CD4-positive, alpha-beta T cell treated with Interleukin-10 for 1 hour (primary cell): ENCODE results near the gene CES3.
"Not testable (repeated sequence)": the region's sequence is repeated elsewhere in the genome, so short reads cannot be mapped to it uniquely, and the experiment has no call there.

Source experiments
- DNase-seq: peaks from one replicate; pipeline ENCODE4 v3.0.0-alpha.2; 2020

CES3 gene

GRCh38 chr16:66947302-66948065, 13.6 kb upstream of the CES3 start:
- DNase-seq = peak; percentile 88

DNA sequence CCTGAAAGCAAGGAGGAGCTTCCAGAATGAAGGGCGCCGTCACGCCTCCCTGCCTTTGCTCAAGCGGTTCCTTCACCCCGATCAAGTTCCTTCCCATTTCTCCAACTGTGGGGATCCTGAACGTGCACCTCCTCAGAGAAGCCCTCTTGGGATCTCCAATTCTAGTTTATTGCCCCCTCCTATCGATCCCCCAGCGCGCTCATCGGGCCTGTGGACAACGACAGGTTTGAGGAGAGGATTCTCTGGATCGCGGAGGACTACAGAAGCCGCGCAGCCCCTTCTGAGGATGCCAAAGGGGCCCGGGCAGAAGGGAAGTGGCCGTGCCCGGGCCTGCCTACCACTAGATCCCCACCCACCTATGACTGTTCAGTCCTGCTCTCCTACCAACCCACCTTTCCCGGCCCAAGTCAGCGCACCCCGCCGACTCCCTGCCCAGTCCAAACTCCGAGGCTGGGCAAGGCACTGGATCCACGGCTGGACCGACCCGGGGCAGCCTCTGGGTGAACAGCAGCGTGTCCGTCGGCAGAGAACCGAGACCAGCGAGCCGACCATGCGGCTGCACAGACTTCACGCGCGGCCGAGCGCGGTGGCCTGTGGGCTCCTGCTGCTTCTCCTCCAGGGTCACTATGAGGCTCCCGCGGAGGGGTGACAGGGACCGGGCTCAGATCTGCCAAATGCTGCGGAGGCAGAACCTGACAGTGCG, 12.8 kb upstream of the CES3 start:
- no peak for DNase-seq

- DNase-seq = no peak
Measured at GRCh38 chr16:66948837-66949225, 12.2 kb upstream of the CES3 start.

GRCh38 chr16:66949472-66949871, 11.6 kb upstream of the CES3 start:
- DNase-seq = no peak

DNA sequence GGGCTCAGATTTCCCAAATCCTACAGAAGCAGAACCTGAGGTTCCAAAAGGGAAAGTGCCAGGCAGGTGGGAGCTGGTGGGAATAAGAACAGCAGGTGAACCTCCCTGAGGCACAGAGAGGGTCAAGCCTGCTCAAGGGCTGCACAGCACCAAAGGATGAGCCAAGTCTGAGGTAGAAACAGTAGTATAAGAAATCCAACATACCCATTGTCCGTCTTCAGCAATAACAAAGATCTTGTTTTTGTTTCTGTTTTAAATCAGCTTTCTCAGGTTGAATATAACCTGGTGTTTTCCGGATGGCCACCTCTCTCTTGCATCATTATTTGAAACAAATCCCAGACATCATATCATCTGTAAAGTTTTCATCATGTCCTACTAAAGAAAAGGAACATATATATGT, 10.6 kb upstream of the CES3 start:
- no peak for DNase-seq

- no peak for DNase-seq
Measured at GRCh38 chr16:66950971-66951790, 9.9 kb upstream of the CES3 start.

- no peak for DNase-seq
Measured at GRCh38 chr16:66952430-66953110, 8.5 kb upstream of the CES3 start.

DNA sequence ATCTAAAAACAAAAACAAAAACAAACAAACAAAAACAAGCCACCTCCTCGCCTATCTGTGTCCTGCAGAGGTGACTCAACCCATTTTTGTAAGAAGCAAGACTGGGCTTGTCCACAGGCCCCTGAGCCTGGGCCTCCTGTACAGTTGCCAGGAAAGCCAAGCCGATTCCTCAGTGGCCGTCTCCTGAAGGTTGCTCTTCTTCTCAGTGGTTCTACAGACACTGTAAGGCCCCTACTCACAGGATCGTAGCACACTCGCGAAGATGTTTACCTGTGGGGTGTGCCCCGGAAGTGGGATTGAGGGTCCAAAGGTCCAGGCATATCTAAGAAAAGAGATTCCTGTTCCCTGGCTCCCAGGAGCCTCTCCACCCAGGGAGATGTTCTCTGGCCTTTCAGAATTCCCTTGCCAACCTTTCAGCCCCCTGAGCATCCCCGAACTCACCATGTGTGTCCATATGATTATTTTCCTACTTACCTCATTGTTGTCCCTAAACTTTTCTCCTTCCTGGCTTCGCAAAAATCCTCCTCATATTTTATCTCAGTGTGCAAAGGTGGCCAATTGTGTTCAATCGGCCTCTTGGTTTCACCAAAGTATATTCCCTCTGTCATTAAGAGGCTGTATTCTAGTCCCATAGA, 7.5 kb upstream of the CES3 start:
- no peak for DNase-seq

DNA sequence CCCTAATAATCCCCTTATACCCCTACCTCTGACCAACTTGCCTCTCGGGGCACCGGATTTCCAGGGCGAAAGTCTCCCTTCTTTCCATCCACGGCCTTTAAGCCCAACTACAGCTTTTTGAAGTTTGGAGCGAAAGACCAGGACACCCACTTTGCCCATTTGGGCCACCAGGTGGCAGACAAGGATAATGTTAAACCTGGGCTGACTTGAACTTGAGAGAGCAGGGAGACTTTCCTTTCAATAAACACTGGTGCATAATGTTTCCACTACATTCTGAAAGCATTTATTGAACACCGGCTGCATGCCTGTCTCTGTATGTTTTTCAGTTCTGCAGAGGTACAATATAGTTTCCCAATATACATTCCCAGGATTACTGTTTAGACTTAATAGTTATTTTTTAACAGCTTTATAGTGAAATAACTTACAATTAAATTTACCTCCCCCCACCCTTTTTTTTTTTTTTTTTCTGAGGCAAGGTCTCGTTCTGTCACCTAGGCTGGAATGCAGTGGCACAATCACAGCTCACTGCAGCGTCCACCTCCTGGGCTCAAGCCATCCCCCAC, 6.9 kb upstream of the CES3 start:
- peak; percentile 80 for DNase-seq

GRCh38 chr16:66955363-66956153, 5.5 kb upstream of the CES3 start:
- DNase-seq = not testable (repeated sequence)

GRCh38 chr16:66956154-66956457, 5.0 kb upstream of the CES3 start:
- DNase-seq = not testable (repeated sequence)

DNA sequence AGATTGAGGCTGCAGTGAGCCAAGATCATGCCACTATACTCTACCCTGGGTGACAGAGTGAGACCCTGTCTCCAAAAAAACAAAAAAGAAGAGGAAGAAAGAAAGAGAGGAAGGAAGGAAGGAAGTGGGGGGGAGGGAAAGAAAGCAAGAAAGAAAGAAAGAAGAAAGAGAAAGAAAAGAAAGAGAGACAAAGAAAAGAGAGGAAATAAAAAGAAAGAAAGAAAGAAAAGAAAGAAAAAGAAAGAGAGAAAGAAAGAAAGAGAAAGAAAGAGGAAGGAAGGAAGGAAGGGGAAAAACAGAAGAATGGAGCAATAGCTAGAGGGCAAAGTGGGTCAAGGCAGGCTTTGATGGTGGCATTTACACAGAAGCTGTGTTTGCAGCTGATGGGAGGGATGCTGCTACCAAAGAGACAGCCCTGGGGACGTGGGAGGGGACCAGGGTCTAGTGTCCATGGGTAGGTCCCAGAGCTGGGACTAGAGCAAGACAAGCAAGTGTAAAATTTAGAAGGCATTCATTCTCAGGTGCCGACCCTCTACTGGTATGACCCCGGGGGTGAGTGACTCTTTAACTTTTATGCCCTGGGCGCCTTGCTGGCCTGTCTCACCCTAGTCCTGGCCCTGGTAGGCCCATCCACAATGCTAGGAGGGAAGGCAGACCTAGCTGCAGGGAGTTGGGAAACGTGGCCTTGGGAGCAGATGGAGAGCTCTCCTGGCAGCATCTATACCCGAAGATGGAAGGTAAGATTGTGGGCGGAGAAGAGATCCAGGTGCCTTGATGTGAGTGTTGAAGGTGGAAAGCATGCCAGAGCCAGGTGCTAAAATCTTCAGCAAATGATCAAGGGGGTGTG, 2.0 kb upstream of the CES3 start:
- no peak for DNase-seq

DNA sequence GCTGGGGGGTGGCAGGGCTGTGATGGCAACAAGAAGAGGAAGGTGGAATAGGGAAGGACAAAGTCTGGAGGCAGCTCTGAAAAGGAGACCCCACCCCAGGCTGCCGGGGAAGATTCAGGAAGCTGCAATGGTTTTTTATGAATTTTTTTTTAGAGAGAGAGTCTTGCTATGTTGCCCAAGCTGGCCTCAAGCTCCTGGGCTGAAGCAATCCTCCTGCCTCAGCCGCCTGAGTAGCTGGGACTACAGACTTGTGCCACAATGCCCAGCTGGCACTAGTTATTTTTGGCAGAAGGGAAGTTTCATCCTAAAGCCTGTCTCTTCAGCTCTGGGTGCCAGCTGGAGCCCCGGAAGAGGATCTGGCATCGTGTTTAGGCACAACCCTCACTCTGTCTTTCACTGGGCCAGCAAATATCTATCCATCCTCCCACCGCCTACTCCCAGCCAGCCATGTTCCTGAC, 1.3 kb upstream of the CES3 start:
- no peak for DNase-seq

DNA sequence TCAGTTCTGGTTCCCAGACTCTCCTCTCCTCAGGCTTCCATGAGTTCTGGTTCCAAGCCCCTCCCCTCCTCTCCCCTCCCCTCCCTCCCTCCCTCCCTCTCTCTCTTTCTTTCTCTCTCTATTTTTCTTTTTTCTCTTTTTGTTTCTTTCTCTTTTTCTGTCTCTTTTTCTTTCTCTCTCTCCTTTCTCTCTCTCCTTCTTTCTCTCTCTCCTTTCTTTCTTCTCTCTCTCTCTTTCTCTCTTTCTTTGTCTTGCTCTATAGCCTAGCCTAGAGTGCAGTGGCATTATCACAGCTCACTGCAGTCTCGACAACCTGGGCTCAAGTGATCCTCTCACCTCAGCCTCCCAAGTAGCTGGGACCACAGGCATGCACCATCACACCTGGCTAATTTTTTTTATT, 796 bp upstream of the CES3 start:
- no peak for DNase-seq

- DNase-seq = no peak
Measured at GRCh38 chr16:66961914-66962313, 848 bp downstream of the CES3 start.

DNA sequence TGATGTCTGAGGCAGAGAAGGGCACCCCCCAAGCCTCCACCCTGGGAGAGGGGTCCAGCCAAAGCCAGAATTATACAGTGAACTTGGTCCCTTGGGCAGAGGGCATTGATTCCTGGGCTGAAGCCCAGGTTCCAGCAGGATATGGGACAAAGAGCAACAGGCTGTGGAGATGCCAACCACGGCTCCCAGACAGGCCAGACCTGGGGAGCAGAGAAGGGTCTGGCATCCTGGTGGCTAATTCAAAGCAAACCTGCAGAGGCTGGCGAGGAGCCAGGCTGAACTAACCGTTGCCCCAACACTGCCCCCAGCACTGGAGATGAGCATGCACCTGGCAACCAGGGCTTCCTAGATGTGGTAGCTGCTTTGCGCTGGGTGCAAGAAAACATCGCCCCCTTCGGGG, 3.0 kb downstream of the CES3 start:
- no peak for DNase-seq

DNA sequence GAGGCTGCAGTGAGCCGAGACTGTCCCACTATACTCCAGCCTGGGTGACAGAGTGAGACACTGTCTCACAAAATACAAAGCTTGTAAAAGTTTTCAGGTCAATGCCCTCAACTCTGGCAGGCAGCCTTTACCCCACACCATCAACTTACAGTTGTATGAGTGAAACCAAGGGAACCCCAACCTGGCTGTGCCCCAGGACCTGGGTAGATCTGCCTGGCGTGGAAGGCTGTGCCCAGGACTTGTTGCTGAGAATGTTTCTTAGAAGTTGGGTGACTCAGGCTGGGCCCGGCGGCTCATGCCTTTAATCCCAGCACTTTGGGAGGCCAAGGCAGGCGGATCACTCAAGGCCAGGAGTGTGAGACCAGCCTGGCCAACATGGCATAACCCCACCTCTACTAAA, 7.8 kb downstream of the CES3 start:
- DNase-seq = no peak

DNA sequence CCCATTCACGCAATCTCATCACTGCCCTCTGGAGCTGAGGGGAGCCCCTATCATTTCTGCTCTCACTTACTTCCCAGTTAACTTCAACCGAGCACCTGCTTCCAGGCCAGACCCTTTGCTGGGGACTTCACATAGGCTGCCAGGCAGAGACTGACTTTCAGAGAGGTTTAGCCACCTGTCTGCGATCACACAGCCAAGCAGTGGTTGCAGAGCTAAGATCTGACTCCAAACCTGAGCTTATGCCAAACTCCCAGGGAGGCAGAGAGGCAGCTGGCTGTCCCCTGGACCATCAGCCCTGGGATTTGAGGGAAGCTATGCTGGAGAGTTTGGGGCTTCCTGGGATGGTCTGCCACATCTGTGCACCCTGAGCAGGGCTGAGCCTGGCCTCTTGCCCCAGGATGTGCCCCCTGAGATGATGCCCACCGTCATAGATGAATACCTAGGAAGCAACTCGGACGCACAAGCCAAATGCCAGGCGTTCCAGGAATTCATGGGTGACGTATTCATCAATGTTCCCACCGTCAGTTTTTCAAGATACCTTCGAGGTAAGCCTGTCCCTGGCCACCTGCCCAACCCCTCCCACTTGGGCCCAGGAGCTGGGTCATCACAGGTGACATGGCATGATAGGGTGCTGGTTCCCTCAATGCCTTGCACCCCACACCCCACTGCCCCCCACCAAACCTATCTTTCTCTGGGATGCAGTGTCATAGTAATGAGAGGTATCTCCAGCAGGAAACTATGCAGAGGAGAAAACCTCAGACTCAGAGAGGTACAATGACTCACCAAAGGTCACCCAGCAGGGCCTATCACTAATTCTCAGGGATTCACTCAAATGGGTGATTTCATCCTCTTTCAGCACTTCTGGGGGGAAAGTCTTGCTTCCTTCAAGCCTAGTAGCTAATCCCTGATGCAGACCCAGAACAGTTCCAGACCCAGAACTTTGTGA, 10.0 kb downstream of the CES3 start:
- no peak for DNase-seq

- DNase-seq = no peak
Measured at GRCh38 chr16:66972983-66973382, 11.9 kb downstream of the CES3 start.
